ENCODE data around the gene RNU1-1.
"Not testable (repeated sequence)": the region's sequence is repeated elsewhere in the genome, so short reads cannot be mapped to it uniquely, and the experiment has no call there.

RNU1-1 gene

DNA sequence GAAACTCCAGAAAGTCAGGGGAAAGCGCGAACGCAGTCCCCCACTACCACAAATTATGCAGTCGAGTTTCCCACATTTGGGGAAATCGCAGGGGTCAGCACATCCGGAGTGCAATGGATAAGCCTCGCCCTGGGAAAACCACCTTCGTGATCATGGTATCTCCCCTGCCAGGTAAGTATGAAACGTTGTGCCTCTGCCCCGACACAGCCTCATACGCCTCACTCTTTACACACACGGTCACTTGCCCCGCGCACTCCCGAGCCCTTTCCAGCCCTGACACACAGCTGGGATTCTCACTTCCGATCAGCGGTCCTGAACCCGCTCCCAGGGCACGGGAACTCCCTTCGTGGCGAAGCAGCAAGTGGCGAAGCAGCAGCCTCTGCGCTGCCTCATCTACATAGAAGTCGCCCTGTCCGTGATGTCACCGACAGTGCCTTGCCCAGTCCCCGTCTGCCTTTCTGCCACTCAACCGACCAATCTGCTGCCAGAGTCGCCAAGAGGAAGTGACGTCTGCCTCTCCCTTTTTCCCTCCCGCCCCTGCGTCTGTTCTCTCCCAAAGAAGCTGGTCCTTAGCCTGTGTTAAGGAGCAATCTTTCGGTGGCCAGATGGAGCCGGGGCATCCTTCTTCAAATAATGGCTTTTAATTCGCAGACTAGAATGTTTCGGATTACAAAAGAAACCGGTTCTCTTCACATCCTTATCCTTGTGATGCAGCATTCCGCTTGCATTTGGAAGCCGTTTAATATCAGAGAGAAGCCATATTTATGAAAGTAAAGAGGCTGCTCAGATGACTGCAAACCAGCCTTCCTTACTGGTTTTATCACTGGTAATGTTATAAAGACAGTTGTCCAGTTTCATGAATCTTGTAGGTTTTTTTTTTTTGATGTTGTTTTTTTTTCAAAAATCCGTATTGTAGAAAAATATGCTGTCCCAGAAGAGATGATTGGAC is at the start of gene RNU1-1:
Gene RNU1-1, minus strand, starts transcription at position 179 of the 949 bp plus-strand sequence.
- DNase-seq, result not testable (repeated sequence)

DNA sequence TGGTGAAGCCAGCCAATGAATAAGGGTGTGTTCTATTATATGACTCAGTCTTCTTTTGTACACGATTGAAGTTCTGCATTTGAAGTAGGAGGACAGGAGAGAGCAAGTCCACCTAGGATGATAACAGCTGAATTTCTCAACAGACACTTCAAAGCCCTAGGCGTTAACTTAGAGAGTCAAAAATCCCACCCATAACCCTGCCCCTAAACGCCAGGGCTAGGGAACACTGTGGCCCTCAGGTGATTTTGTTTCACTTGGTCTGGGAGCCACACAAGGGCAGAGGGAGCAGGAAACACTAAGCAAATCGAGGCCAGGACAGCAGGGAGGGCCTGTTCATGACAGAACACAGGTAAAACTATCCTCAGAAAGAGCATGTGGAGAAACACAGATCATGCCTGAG is 47.0 kb upstream of the RNU1-1 start:
- DNase-seq, result not testable (repeated sequence)

DNA sequence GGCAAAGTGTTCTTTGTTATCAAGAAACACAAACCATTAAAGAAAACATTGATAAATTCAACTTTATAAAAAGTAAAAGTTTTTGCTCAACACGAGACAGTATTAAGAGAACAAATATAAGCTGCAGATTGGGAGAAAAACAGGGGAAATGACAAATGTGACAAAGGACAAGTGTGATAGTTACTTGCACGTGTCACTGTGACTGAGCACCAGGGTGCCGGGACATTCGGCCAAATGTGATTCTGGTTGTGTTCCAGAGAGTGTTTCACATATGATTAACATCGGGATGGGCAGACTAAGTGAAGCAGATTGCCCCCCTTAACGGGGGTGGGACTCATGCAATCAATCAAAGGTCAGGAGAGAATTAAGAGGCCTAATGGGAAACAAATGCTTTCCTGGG is 46.4 kb upstream of the RNU1-1 start:
- not testable (repeated sequence) for DNase-seq

DNA sequence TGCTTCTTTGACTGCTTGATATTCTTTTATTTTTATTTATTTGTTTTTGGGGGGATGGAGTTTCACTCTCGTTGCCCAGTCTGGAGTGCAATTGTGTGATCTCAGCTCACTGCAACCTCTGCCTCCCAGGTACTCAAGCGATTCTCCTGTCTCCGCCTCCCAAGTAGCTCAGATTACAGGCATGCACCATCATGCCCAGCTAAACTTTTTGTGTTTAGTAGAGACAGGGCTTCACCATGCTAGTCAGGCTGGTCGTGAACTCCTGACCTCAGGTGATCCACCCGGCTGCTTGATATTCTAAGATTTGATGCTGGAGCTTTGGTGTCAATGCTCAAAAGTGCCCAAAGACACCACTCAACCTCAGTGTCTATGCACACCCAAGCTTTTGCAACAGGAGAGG is 45.6 kb upstream of the RNU1-1 start:
- DNase-seq, result not testable (repeated sequence)

DNA sequence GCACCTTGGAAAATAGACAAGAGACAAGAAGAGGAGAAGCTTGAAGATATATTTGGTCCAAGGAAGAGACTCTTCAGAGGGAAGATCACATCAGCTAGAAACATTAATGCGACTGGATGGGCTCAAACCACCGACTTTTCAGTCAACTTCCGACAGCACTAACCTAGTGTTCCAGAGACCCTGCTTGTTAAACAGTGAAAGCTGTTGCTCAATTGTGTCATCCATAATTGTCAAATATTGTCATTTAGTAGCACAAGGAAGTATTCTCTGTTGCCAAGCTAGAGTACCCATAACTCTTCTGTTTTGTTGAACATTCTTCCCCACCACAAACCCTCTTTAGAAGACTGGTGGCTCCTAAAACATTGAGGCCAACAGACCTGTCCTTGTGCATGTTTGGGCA is 42.9 kb upstream of the RNU1-1 start:
- DNase-seq, result not testable (repeated sequence)

DNA sequence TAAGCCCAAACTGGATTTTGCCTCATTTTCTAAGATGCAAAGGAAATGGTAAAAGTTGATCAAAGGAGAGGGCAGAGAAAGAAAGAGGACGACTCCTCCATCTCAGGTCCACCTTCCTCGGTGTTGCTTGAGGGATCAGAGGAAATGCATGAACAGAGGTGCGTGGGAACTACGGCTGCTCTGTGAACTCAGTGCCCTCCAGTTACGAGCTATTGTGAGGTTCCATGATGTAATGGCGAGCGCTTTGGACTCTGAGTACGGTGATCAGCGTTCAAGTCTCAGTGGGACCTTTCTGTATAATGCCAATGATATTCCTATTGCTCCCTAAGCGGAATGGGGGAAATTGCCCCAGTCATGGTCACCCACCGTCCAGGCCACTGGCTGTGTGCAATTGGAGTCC is 39.2 kb upstream of the RNU1-1 start:
- DNase-seq, result not testable (repeated sequence)

DNA sequence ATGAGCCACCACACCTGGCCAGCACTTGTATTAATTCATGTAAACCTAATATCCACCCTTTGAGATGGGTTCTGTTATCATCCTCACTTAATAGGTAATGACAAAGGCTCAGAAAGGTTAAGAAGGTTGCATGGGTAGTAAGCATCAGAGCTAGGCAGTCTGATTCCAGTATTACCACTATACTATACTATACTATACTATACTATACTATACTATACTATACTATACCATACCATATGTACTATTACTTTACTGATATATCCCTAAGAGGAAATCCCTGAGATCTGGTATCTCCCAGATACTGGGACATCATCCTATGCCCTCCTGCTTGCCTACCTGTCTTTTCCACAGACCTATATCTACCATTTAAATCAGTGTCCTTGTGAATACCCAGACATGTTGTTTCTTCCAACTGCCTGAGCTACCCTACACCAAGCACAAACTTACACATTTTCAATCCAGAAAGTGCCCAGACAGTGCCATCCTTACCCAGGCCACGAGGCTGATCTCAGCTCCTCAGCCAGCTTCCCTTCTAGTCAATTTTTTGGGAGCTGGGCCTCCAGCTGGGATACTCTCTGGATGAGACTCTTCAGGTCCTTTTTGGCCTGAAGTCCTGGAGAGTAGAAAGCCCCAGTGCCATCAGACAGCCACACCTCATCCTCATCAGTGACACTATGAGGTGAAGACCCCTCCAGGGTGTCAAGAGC is 36.3 kb upstream of the RNU1-1 start:
- DNase-seq, result not testable (repeated sequence)

DNA sequence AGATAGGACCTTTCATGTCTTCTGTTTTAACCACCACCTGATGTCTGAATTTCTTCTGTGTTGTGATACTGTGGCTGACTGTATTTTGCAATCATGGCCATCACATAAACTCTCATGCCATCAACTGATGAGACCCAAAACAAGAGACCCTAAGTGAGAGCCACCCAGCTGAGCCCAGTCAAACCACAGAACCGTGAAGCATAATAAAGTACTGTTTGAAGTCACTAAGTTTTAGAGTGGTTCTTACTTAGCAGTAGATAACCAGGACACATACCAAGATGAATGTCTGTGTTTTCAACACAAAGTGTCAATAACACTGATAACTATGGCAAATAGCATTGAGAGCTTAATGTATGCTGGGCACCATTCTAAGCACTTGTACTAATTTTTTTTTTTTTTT is 35.5 kb upstream of the RNU1-1 start:
- not testable (repeated sequence) for DNase-seq

DNA sequence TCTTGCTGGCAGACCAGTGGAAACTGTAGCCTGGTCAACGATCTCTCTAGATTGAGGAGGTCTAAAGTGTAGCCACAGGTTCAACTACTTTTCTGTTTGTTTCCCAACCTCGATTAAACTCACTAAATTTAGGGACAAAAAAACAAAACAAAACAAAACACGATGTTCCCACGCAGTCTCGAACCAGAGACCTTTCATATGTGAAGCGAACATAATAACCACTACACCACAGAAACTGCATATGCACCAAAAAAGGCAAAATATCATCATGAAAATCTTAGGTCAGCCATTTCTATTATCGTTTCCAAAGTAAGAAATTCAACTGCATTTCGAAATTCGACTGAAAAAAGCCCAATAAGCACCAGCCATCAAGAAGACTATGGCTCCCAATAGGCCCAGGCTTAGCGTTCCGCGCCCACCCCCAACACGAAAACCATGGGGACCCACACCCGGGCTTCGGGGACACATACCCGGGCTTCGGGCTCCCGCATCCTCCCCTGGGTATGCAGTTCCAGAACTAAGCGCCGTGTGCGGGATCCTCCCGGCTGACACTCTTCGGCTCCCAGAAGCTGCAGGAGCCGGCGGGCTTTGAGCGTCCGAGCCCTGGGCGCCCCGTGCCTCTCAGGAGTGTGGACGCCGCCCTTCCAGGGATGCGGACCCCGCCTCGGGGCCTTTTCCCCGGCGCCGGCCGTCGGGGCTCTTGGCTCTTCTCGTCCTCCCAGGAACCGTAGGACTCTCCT is 33.6 kb upstream of the RNU1-1 start:
- not testable (repeated sequence) for DNase-seq

DNA sequence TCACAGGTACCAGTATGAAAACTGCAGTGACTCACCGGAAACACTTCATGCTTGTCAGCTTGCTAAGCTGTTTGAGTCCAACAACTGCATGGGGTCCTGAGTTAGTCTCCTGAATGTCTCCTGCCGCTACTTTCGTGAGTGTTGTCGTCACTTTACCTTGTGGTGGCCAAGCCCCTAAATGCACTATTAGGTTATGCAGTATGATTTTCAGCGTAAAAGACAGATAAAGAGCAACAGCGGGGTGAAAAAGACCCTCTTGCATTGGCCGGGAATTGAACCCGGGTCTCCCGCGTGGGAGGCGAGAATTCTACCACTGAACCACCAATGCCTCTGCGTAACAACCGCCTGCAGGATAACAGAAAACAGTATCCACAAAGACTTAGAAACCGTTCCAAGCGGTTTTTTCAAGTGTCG is 31.6 kb upstream of the RNU1-1 start:
- DNase-seq, result not testable (repeated sequence)

DNA sequence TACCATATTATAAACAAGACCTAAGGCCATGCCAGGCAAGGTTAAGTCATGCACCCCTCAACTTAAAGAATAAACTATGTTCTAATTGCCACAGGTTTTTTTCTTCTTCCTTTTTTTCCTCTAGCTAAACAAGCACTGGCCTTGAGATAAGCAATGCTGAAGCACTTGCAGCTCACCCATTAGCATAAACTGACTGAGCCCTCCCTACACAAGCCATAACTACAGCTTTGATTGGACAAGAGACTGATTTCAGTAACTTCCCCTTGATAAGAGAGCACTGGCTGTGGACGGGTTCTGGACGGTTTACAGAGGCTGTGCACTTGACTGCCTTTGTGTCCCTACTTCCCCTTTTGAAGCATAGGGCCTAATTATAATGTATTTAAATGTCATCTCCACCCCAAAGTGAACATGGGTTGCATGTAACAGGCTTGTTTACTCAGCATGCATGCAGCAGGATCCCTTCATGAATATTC is 26.4 kb upstream of the RNU1-1 start:
- DNase-seq, result not testable (repeated sequence)

DNA sequence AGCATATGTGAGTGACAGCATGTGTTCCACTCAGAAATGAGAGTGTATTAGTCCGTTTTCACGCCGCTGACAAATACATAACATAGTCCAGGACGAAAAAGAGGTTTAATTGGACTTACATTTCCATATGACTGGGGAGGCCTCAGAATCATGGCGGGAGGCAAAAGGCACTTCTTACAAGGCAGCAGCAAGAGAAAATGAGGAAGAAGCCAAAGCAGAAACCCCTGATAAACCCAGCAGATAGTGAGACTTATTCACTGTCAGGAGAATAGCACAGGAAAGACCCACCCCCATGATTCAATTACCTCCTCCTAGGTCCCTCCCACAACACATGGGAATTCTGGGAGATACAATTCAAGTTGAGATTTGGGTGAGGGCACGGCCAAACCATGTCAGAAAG is 23.4 kb upstream of the RNU1-1 start:
- not testable (repeated sequence) for DNase-seq

DNA sequence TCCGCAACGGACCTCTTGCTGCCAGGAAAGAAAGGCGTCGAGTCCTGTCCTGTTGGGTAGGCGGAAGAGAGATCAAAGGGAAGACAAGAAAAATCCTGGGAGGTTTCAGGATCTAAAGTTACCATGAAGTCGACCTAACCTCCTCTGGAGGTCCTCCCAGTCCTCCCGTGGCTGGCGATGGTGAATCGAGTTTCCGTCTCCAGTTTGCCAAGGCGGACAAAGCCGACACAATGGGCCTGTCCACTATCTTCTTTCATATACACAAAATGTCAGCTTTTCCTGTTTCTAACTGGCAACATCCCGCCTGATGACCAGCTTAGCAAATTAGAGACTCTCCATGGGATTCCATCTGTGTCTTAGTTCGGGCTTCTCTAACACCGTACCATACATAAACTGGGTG is 22.7 kb upstream of the RNU1-1 start:
- DNase-seq, result not testable (repeated sequence)

DNA sequence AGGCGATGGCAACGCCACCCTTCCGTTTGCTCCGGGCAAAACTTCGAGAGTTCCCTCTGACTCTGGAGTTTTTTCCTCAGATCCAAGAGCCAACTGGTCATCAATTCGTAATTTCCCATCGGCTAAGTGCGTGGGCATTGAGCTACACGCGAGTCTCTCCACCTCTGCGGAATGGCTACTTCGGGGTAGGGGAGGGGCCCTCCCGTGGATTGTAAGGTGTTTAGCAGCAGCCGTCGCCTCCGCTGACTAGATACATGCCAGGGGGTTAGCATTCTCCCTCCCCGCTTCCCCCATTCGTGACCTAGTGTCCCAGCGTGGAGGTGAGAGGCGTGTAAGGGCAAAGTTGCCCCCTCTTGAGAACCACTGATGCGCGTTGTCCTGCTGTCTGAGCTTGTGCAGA is 21.8 kb upstream of the RNU1-1 start:
- not testable (repeated sequence) for DNase-seq

DNA sequence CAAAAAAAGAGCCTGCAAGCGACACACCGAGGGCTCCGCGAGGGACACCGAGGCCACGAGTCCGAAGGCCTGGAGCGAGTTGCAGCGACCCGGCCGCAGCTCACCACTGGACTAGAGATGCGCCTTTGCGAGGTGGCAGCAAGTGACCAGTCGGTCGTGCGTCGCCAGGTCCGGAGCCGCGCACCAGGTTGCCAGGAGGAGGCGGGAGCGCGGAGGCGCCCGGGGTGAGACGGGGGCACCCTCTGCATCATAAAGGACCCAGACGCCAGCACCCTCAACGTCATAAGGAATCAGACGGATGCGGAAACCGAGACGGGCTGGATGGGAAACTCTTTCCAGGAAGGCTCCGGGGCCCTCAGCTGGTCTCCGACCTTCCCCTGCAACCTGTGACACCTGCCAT is 21.4 kb upstream of the RNU1-1 start:
- DNase-seq, result not testable (repeated sequence)

DNA sequence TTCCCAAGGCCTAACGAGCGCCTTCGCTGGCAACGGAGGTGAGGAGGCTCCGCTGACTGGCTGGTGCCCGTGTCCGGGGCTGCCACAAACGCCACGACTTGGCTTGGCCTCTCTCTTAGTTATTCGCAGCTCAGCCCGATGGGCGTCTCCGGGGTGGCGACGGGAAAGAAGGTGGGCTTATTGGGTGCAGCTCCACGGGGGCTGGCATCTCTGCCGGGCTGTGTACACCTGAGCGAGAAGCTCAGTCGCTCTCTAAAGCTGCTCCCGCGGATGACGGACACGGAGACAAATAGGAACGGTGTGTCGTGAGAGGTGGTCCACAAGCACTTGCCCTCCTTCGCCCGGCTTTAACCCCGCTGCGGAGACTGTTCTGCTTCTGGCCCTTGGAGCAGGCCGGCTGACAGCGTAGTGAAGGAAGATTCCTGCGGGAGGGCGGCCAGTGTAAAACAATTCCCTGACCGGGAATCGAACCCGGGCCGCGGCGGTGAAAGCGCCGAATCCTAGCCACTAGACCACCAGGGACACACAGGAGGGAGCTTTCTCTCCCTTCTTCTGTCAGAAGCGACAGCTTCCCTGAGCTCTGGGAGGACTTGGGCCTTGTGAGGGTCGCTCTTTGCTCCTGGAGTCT is 20.9 kb upstream of the RNU1-1 start:
- DNase-seq, result not testable (repeated sequence)

DNA sequence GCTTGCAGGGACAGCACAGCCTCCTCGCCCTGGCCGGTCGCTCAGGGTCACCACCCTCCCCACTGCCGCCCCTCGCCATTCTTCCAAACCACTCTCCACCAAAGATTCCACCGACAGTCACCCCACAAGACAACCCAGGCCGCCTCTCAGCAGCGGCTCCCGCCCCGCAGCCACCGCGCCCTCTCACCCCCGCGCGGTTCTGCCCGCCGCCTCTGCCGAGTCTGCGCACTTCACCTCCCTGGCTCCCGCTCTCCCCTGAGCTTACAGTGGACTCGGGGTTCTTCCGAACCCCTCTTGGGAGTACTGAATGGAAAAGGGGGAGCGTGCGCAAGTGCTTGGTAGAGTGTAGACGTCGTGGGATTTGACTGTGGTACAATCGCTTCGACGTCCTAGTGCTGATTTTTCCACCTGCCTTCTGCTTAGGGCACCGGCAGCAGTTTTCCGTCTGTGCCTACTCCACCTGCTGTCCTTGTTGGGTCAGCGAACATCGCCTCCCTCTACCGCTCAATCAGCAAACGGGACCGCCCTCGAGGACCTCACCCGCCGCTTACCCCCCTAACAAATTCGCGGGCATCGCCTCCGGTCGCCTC is 20.2 kb upstream of the RNU1-1 start:
- DNase-seq, result not testable (repeated sequence)

DNA sequence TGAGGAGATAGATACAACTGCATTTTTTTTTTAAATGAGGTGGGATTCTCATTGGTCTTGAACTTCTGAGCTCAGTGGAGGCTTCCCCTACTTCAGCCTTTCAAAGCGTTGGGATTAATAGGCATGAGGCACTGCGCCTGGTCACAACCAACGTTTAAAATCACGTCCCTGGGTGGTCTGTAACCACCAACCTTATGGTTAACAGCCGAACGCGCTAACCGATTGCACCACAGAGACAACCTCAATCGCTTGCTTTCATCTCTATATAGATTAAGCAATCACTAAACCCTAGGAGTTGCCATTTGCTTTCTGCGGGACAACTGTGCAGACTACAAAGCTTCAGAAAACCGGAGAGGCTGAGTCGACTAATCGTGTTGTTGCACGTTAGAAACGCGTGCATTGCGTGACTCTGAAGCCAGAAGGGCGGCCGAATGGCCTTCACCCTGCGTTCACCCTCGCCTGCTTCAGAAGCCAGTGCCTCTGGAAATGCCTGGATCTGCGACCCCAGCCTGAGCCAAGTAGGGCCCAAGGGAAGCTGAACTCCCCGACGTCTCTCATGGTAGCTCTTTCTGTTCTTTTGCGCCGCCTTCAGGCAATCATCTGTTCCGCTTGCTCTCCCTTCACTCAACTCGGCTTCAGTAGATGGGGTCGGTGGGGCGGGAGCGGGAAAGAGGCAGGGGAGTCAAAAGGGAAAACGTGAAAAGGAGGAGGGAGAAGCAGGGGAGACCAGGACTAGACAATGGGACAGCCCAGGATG is 18.3 kb upstream of the RNU1-1 start:
- not testable (repeated sequence) for DNase-seq

DNA sequence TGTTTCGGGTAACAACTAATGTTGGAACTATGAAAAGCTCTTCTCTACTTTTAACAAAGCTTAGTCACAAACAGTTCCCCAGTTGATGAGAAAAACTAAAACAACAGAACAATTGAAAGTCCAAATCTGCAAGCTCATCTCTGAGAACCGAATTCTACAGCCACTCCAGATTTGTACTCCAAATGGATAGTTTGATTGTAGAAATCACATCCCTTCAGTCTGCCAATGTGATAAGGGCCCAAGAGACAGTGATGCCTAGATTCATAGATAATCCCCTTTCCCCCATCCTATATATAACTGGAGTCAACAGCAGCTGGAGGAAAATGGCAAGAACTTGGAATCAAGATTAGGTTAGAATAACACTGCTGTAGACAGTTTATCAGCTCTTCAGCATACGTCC is 14.3 kb upstream of the RNU1-1 start:
- DNase-seq, result not testable (repeated sequence)

DNA sequence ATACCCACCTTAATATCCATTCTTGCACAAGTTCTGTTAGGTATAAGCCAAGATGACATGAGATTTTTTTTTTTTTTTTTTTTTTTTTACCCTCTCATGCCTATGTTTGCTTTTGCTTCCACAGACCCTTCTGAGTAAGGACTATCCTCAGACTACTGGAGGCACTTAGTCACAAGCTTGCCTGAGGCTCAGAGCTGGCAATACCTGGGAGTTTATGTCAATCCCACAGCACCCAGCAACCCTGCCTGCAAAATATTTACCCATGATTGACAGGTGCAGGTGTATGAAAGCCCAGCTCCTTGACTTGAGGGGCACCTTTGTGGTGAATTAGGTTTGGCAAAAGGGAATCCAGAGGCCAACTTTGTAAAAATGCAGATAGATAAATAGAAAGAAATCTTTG is 11.7 kb upstream of the RNU1-1 start:
- DNase-seq, result not testable (repeated sequence)

DNA sequence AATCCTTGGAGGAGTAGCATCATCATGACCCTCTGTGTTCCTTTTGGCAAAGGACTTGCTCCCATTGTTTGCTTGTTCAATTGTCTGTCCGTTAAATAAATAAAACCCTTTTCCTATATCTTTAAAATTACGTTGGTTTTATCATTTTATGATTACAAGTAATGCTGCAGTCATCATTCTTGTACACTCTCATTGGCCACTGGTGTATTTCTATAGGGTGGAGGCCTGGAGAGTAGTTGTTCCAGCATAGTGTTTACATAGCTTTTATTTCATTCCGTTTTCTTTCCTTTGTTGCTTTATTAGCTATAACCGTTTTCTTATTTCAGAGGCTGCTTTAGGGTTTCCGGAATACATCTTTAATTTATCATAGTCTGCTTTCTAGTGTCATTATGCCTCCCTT is 7.6 kb upstream of the RNU1-1 start:
- not testable (repeated sequence) for DNase-seq

DNA sequence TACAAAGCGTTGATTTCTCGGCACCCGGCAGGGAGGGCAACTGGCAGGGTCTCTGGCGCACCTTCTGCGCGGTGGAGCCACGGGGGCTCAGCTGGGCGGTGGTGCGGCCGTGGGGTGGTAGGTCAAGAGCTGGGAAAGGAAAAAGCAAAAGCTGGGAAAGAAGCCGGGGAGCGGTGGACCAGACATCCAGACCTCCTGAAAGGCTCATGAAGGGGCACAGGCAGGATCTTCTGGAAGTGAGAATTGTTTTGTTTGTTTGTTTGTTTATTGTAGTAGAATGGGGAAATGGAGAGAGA is 7.2 kb upstream of the RNU1-1 start:
- no peak for DNase-seq
